Stimulated activated CD4-positive, alpha-beta T cell treated with anti-CD3 and anti-CD28 coated beads, Interleukin-15, amount 100 ng/mL, for 24 hours (primary cell): ENCODE results near the gene CAPN5.
"Not testable (repeated sequence)": the region's sequence is repeated elsewhere in the genome, so short reads cannot be mapped to it uniquely, and the experiment has no call there.

Experiments
- DNase-seq: peaks from one replicate; pipeline ENCODE4 v3.0.0-alpha.2; 2020

The CAPN5 gene

GRCh38 chr11:77066229-77067042 lies at the start of gene CAPN5:
Gene CAPN5, plus strand, starts transcription at chr11:77066971. Its CDS starts 17,916 bp downstream, at chr11:77084887.
- peak; percentile 92 for DNase-seq

- not testable (repeated sequence) for DNase-seq
These were observed 48.3 kb upstream of the CAPN5 start for GRCh38 chr11:77018396-77018924.

- DNase-seq = no peak
These were observed 46.7 kb upstream of the CAPN5 start for GRCh38 chr11:77019976-77020595.

GRCh38 chr11:77020734-77021133 lies 46.0 kb upstream of the CAPN5 start:
- no peak for DNase-seq

GRCh38 chr11:77024745-77025144 lies 42.0 kb upstream of the CAPN5 start:
- DNase-seq = no peak

GRCh38 chr11:77026221-77026620 lies 40.5 kb upstream of the CAPN5 start:
- no peak for DNase-seq

- DNase-seq = no peak
These were observed 40.0 kb upstream of the CAPN5 start for GRCh38 chr11:77026743-77027142.

- no peak for DNase-seq
These were observed 39.5 kb upstream of the CAPN5 start for GRCh38 chr11:77027275-77027674.

- DNase-seq = no peak
These were observed 36.9 kb upstream of the CAPN5 start for GRCh38 chr11:77029829-77030228.

- no peak for DNase-seq
These were observed 35.8 kb upstream of the CAPN5 start for GRCh38 chr11:77030834-77031414.

GRCh38 chr11:77031599-77031998 lies 35.2 kb upstream of the CAPN5 start:
- DNase-seq = no peak

GRCh38 chr11:77035039-77035438 lies 31.7 kb upstream of the CAPN5 start:
- no peak for DNase-seq

GRCh38 chr11:77035580-77035979 lies 31.2 kb upstream of the CAPN5 start:
- DNase-seq = no peak

- no peak for DNase-seq
These were observed 30.4 kb upstream of the CAPN5 start for GRCh38 chr11:77036398-77036797.

GRCh38 chr11:77037057-77037456 lies 29.7 kb upstream of the CAPN5 start:
- DNase-seq = no peak

- no peak for DNase-seq
These were observed 28.5 kb upstream of the CAPN5 start for GRCh38 chr11:77038029-77038824.

GRCh38 chr11:77038825-77039326 lies 27.9 kb upstream of the CAPN5 start:
- no peak for DNase-seq

GRCh38 chr11:77039491-77040400 lies 27.0 kb upstream of the CAPN5 start:
- peak; percentile 47 for DNase-seq

GRCh38 chr11:77040401-77040777 lies 26.4 kb upstream of the CAPN5 start:
- DNase-seq = no peak

GRCh38 chr11:77040889-77041288 lies 25.9 kb upstream of the CAPN5 start:
- DNase-seq = no peak

- DNase-seq = no peak
These were observed 24.6 kb upstream of the CAPN5 start for GRCh38 chr11:77042111-77042726.
